DOHH2 (cell line): ENCODE results near the gene BLTP3A.

Experiments used
- H3F3A ChIP-seq: fragments of 200-600 bp; sonication (generic), shearing (Covaris generic); 2 replicates; pipeline ENCODE4 v1.6.0; 2016; ENCODE audit warnings: antibody characterized with exemption, mild to moderate bottlenecking; ENCODE audit not compliant: control insufficient read depth, insufficient read depth
- H3K27ac ChIP-seq: fragments of 200-600 bp; sonication (generic); 2 replicates; pipeline ENCODE4 v1.5.1; 2014; ENCODE audit warnings: low read depth, mild to moderate bottlenecking, low read length, moderate library complexity
- H3K27me3 ChIP-seq: fragments of 200-600 bp; sonication (generic); 2 replicates; pipeline ENCODE4 v1.6.1; 2014; ENCODE audit warnings: mild to moderate bottlenecking, low read length, mixed read lengths; ENCODE audit not compliant: control insufficient read depth
- H3K36me3 ChIP-seq: fragments of 200-600 bp; sonication (generic); 2 replicates; pipeline ENCODE4 v1.6.1; 2014; ENCODE audit warnings: mild to moderate bottlenecking, low read length, moderate library complexity, mixed read lengths; ENCODE audit not compliant: control insufficient read depth
- H3K4me1 ChIP-seq: fragments of 200-600 bp; sonication (generic); 2 replicates; pipeline ENCODE4 v1.6.1; 2014; ENCODE audit warnings: mild to moderate bottlenecking, low read length, mixed read lengths; ENCODE audit not compliant: control insufficient read depth
- H3K4me2 ChIP-seq: fragments of 200-600 bp; sonication (generic); 2 replicates; pipeline ENCODE4 v1.6.0; 2014; ENCODE audit warnings: mild to moderate bottlenecking, low read length, moderate library complexity
- H3K4me3 ChIP-seq: fragments of 200-600 bp; sonication (generic); 2 replicates; pipeline ENCODE4 v1.5.1; 2014; ENCODE audit warnings: mild to moderate bottlenecking, low read length, mixed read lengths
- H3K79me2 ChIP-seq: fragments of 200-600 bp; sonication (generic); 2 replicates; pipeline ENCODE4 v1.6.1; 2014; ENCODE audit warnings: mild to moderate bottlenecking, low read length, mixed read lengths; ENCODE audit not compliant: control insufficient read depth
- H3K9me2 ChIP-seq: fragments of 200-600 bp; sonication (generic); replicated peaks from 2 replicates; pipeline ENCODE4 v1.6.1; 2014; ENCODE audit warnings: mild to moderate bottlenecking, low read length, mixed read lengths; ENCODE audit not compliant: control insufficient read depth
- H3K9me3 ChIP-seq: fragments of 200-600 bp; sonication (generic); 2 replicates; pipeline ENCODE4 v1.6.1; 2014; ENCODE audit warnings: antibody characterized with exemption, low read length, mixed read lengths; ENCODE audit not compliant: control insufficient read depth, insufficient read depth
- H4K20me1 ChIP-seq: fragments of 200-600 bp; sonication (generic); 2 replicates; pipeline ENCODE4 v1.6.0; 2014; ENCODE audit warnings: low read depth, mild to moderate bottlenecking, antibody characterized with exemption, low read length, moderate library complexity; ENCODE audit not compliant: control insufficient read depth, insufficient read depth
- CTCF ChIP-seq: fragments of 200-600 bp; sonication (generic); IDR thresholded peaks from one replicate; pipeline ENCODE4 v1.5.1; 2014; ENCODE audit warnings: antibody characterized with exemption, mild to moderate bottlenecking, low read depth, low read length; ENCODE audit not compliant: poor library complexity, severe bottlenecking
- EZH2phosphoT487 ChIP-seq: fragments of 200-600 bp; sonication (generic); IDR thresholded peaks from 2 replicates; pipeline ENCODE4 v1.6.1; 2017; ENCODE audit warnings: borderline replicate concordance, mild to moderate bottlenecking, antibody characterized with exemption, low read length, moderate library complexity, mixed read lengths

BLTP3A gene

DNA sequence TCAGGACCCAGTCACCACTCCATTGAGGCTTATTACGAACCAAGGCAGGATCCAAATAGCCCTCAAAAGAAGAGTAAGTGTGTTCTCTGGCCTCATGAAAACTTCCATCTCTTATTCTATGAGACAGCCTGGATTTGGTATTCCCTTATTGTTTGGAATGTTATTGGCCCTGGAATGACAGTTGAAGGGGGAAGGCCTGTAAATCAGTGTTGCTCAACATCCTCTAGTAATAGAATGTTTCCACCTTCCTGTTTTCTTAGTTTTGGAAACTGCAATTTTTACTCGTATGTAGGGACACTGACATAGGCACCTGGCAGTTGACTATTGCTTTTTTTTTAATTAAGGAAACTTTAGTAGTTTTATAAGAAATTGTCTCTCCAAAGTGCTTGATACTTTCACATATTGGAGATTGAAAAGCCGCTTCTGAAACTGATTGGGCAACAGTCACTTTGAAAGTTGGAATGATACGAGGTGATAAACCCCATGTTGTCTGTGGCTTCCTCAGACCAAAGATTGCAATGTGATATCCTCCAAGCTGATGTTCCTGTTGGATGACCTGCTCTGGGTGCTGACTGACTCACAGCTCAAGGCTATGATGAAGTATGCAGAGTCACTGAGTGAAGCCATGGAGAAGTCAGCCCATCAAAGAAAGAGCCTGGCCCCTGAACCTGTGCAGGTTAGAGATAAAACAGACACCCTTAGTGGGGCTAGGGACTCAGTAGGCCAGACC, 43.1 kb downstream of the BLTP3A start:
- Histone ChIP-seq H3K9me3 (no peaks in the 10 kb centered on the region), H3K27me3 (no peaks in the 10 kb centered on the region), H3K4me3 (no peak overlapping the region), H3K79me2 (no peaks in the 10 kb centered on the region), H3K4me1 (no peaks in the 10 kb centered on the region), H3K27ac (no peak overlapping the region), H3K36me3 (peaks cover 25% of the 10 kb centered on the region), H3K4me2 (no peak overlapping the region), H3F3A (no peaks in the 10 kb centered on the region), H3K9me2 (no peaks in the 10 kb centered on the region), H4K20me1 (no peaks in the 10 kb centered on the region)
- TF ChIP-seq CTCF (no peak), EZH2phosphoT487 (no peak)

GRCh38 chr6:34836008-34836407, 44.1 kb downstream of the BLTP3A start:
- Histone ChIP-seq H3K79me2 (no peaks in the 10 kb centered on the region), H3K4me3 (no peak overlapping the region), H3K9me3 (no peaks in the 10 kb centered on the region), H3K27ac (no peak overlapping the region), H3K9me2 (no peaks in the 10 kb centered on the region), H3F3A (no peaks in the 10 kb centered on the region), H3K36me3 (peaks cover 25% of the 10 kb centered on the region), H3K4me2 (no peak overlapping the region), H3K4me1 (no peaks in the 10 kb centered on the region), H3K27me3 (no peaks in the 10 kb centered on the region), H4K20me1 (no peaks in the 10 kb centered on the region)
- TF ChIP-seq EZH2phosphoT487 (no peak), CTCF (no peak)

GRCh38 chr6:34836451-34836850, 44.6 kb downstream of the BLTP3A start:
- Histone ChIP-seq H3K4me1 (no peaks in the 10 kb centered on the region), H3F3A (no peaks in the 10 kb centered on the region; the same call in 1 of the 2 replicates), H3K27ac (no peak overlapping the region), H3K4me3 (no peak overlapping the region), H3K9me3 (no peaks in the 10 kb centered on the region), H3K79me2 (no peaks in the 10 kb centered on the region), H3K27me3 (no peaks in the 10 kb centered on the region), H3K4me2 (no peak overlapping the region), H4K20me1 (no peaks in the 10 kb centered on the region), H3K36me3 (peaks cover 25% of the 10 kb centered on the region), H3K9me2 (no peaks in the 10 kb centered on the region)
- TF ChIP-seq EZH2phosphoT487 (no peak), CTCF (no peak)
